WTC11 (cell line): ENCODE results near the gene MYCBPAP. TPM values are rescaled to one million over a fixed set of nuclear protein-coding genes. Genes with fewer than 3 reads are reported as not detected.

Experiments
- ATAC-seq: fragments of 200-7000 bp; cut with Tn5 transposase; 2 replicates; pipeline ENCODE4 v1.10.0; 2021; ENCODE audit warnings: mild to moderate bottlenecking, moderate library complexity
- CTCF ChIA-PET: fragments of 300-600 bp; sonication (Branson Sonifier 250); formaldehyde crosslinking; loops from one replicate; lab custom pipeline; 2021; ENCODE audit warnings: antibody characterized with exemption; lab: Charles Lee
- POLR2A ChIA-PET: fragments of 350-600 bp; sonication (Branson Sonifier 250); formaldehyde crosslinking; loops from one replicate; lab custom pipeline; 2021; ENCODE audit warnings: antibody characterized with exemption; lab: Charles Lee
- DNase-seq: peaks from one replicate; pipeline ENCODE4 v3.0.0; 2021; ENCODE audit warnings: low spot score
- H3K27ac Mint-ChIP-seq: 2 replicates; pipeline ENCODE4 v1.8.0; 2021; ENCODE audit warnings: mixed read lengths
- H3K27me3 Mint-ChIP-seq: 2 replicates; pipeline ENCODE4 v1.8.0; 2021; ENCODE audit warnings: low read depth, mild to moderate bottlenecking, moderate library complexity, mixed read lengths
- H3K36me3 Mint-ChIP-seq: 2 replicates; pipeline ENCODE4 v1.8.0; 2021; ENCODE audit warnings: mixed read lengths
- H3K4me1 Mint-ChIP-seq: 2 replicates; pipeline ENCODE4 v1.8.0; 2022; ENCODE audit warnings: mixed read lengths
- H3K4me3 Mint-ChIP-seq: 2 replicates; pipeline ENCODE4 v1.8.0; 2021; ENCODE audit warnings: mild to moderate bottlenecking, moderate library complexity, mixed read lengths
- H3K9me3 Mint-ChIP-seq: 2 replicates; pipeline ENCODE4 v1.8.0; 2021; ENCODE audit warnings: mixed read lengths
- AFF4 ChIP-seq: sonication (generic); formaldehyde crosslinking; IDR thresholded peaks from 2 replicates; pipeline ENCODE4 v1.8.1; 2023; ENCODE audit warnings: mild to moderate bottlenecking, missing genetic modification reagents, borderline replicate concordance
- AR ChIP-seq: fragments of 250-450 bp; sonication (Bioruptor Pico); IDR thresholded peaks from 2 replicates; pipeline ENCODE4 v1.9.0; 2021; ENCODE audit warnings: mild to moderate bottlenecking
- CREM ChIP-seq: sonication (generic); formaldehyde crosslinking; IDR thresholded peaks from 2 replicates; pipeline ENCODE4 v1.8.1; 2022; ENCODE audit warnings: mild to moderate bottlenecking, missing genetic modification reagents, moderate library complexity
- FOXP1 ChIP-seq: sonication (generic); formaldehyde crosslinking; IDR thresholded peaks from 2 replicates; pipeline ENCODE4 v1.8.0; 2022; ENCODE audit warnings: missing genetic modification reagents, mild to moderate bottlenecking, moderate library complexity, borderline replicate concordance
- GABPB1 ChIP-seq: sonication (generic); formaldehyde crosslinking; IDR thresholded peaks from 2 replicates; pipeline ENCODE4 v1.8.1; 2023; ENCODE audit warnings: mild to moderate bottlenecking, missing genetic modification reagents
- GTF2I ChIP-seq: fragments of 250-450 bp; sonication (Bioruptor Pico); conservative IDR thresholded peaks from 2 replicates; pipeline ENCODE4 v1.4.0; 2021; ENCODE audit warnings: mild to moderate bottlenecking
- IRF1 ChIP-seq: sonication (generic); formaldehyde crosslinking; IDR thresholded peaks from 2 replicates; pipeline ENCODE4 v1.8.0; 2023; ENCODE audit warnings: missing genetic modification reagents
- IRF2 ChIP-seq: sonication (generic); formaldehyde crosslinking; IDR thresholded peaks from 2 replicates; pipeline ENCODE4 v1.8.0; 2022; ENCODE audit warnings: low read depth, missing genetic modification reagents, borderline replicate concordance
- MLX ChIP-seq: sonication (generic); formaldehyde crosslinking; IDR thresholded peaks from 2 replicates; pipeline ENCODE4 v1.8.1; 2023; ENCODE audit warnings: mild to moderate bottlenecking, missing genetic modification reagents, moderate library complexity
- MXD4 ChIP-seq: fragments of 250-450 bp; sonication (Bioruptor Pico); IDR thresholded peaks from 2 replicates; pipeline ENCODE4 v1.8.0; 2021; ENCODE audit warnings: mild to moderate bottlenecking, moderate library complexity, borderline replicate concordance
- NFE2L1 ChIP-seq: sonication (generic); formaldehyde crosslinking; IDR thresholded peaks from 2 replicates; pipeline ENCODE4 v1.8.1; 2023; ENCODE audit warnings: missing genetic modification reagents
- RORB ChIP-seq: fragments of 250-450 bp; sonication (Bioruptor Pico); IDR thresholded peaks from 2 replicates; pipeline ENCODE4 v1.9.0; 2021; ENCODE audit warnings: mild to moderate bottlenecking
- TEAD1 ChIP-seq: sonication (generic); formaldehyde crosslinking; IDR thresholded peaks from 2 replicates; pipeline ENCODE4 v1.8.0; 2022; ENCODE audit warnings: mild to moderate bottlenecking, missing genetic modification reagents
- TEAD4 ChIP-seq: sonication (generic); formaldehyde crosslinking; IDR thresholded peaks from 2 replicates; pipeline ENCODE4 v1.8.0; 2022; ENCODE audit warnings: mild to moderate bottlenecking, missing genetic modification reagents
- USF2 ChIP-seq: sonication (generic); formaldehyde crosslinking; IDR thresholded peaks from 2 replicates; pipeline ENCODE4 v1.8.1; 2023; ENCODE audit warnings: mild to moderate bottlenecking, missing genetic modification reagents, moderate library complexity
- ZBTB21 ChIP-seq: sonication (generic); formaldehyde crosslinking; IDR thresholded peaks from 2 replicates; pipeline ENCODE4 v1.8.1; 2023; ENCODE audit warnings: mild to moderate bottlenecking, missing genetic modification reagents, borderline replicate concordance
- ZNF219 ChIP-seq: sonication (generic); formaldehyde crosslinking; IDR thresholded peaks from 2 replicates; pipeline ENCODE4 v1.8.0; 2023; ENCODE audit warnings: missing genetic modification reagents, mild to moderate bottlenecking, borderline replicate concordance
- ZNF396 ChIP-seq: fragments of 250-450 bp; sonication (Bioruptor Pico); IDR thresholded peaks from 2 replicates; pipeline ENCODE4 v1.8.0; 2021; ENCODE audit warnings: mild to moderate bottlenecking, moderate library complexity, borderline replicate concordance
- ZSCAN18 ChIP-seq: fragments of 250-450 bp; sonication (Bioruptor Pico); IDR thresholded peaks from 2 replicates; pipeline ENCODE4 v2.1.2; 2022; ENCODE audit warnings: mild to moderate bottlenecking, moderate library complexity
- total RNA-seq: library from RNA; stranded (reverse); gene quantifications from 3 replicates; pipeline ENCODE4 v1.2.3, GENCODE V29; 2021

Gene MYCBPAP
- total RNA-seq, 1 experiment from 2014 or later, result 5.7 TPM

- peak; percentile 98 for TF ChIP-seq ZBTB21 (CRISPR knock-in tag)
- no peak for TF ChIP-seq NFE2L1 (CRISPR knock-in tag)
- TF ChIP-seq CREM, result peak; percentile 94
- TF ChIP-seq TEAD4 (CRISPR knock-in tag), result no peak
- TF ChIP-seq, all 79 proteins: peak for 13
Measured at GRCh38 chr17:50507871-50508572, at the start of gene MYCBPAP (continued).

GRCh38 chr17:50458701-50459676 is 49.2 kb upstream of the MYCBPAP start:
- no peaks in the 10 kb centered on the region for H3K36me3 Mint-ChIP-seq
- TF ChIP-seq AFF4, result no peak
- TF ChIP-seq GABPB1 (CRISPR knock-in tag), result peak; percentile 93
- TF ChIP-seq, all 79 proteins: peak for 1
- Mint-ChIP-seq H3K27ac (no peak overlapping the region), H3K4me1 (no peaks in the 10 kb centered on the region), H3K9me3 (no peaks in the 10 kb centered on the region), H3K4me3 (no peak overlapping the region), H3K27me3 (no peaks in the 10 kb centered on the region)
- POLR2A ChIA-PET, result no interaction called here
- DNase-seq (no peak), ATAC-seq (no peak)
- CTCF ChIA-PET, result interaction anchor here (0.5 to 1.7 kb wide), 4 partner anchors 9 to 62 kb away, joined by 3 to 4 read pairs (median 4); partner anchors contain the start of genes CHAD and LRRC59

- ATAC-seq, result no peak
- CTCF ChIA-PET, result interaction anchor here (1.4 kb wide), 1 partner anchor 62 kb away, joined by 4 read pairs; the partner anchor contains the start of gene LRRC59
- TF ChIP-seq IRF2 (CRISPR knock-in tag), result no peak
- TF ChIP-seq IRF1, result no peak
- TF ChIP-seq MXD4, result no peak
- no peak for TF ChIP-seq RORB (CRISPR knock-in tag)
- TF ChIP-seq ZNF396, result no peak
- no peak for TF ChIP-seq MLX (CRISPR knock-in tag)
- no peak for TF ChIP-seq FOXP1 (CRISPR knock-in tag)
- TF ChIP-seq USF2 (CRISPR knock-in tag), result no peak
- TF ChIP-seq AR (CRISPR knock-in tag), result no peak
- TF ChIP-seq TEAD1, result no peak
- TF ChIP-seq ZSCAN18 (CRISPR knock-in tag), result no peak
- no peak for TF ChIP-seq GTF2I (CRISPR knock-in tag)
- TF ChIP-seq ZNF219 (CRISPR knock-in tag), result no peak
Measured at GRCh38 chr17:50459756-50460155, 48.5 kb upstream of the MYCBPAP start.

More at GRCh38 chr17:50459756-50460155, 48.5 kb upstream of the MYCBPAP start:
- Mint-ChIP-seq H3K4me3 (no peak overlapping the region), H3K27ac (no peak overlapping the region), H3K9me3 (no peaks in the 10 kb centered on the region), H3K4me1 (no peaks in the 10 kb centered on the region), H3K27me3 (no peaks in the 10 kb centered on the region), H3K36me3 (no peaks in the 10 kb centered on the region)
- DNase-seq, result no peak
- POLR2A ChIA-PET, result no interaction called here
